Purkinje cell (primary cell): Measurements from ENCODE around the gene ACAD11. TPM values are rescaled to one million over a fixed set of nuclear protein-coding genes. Genes with fewer than 3 reads are reported as not detected.

Experiments used
- polyA plus RNA-seq: library from polyadenylated mRNA; unstranded; fragments of >200 nt; fragmentation: Nextera tagmentation; gene quantifications from 2 replicates; pipeline ENCODE4 v1.2.1, GENCODE V29; 2014

The ACAD11 gene, protein sequence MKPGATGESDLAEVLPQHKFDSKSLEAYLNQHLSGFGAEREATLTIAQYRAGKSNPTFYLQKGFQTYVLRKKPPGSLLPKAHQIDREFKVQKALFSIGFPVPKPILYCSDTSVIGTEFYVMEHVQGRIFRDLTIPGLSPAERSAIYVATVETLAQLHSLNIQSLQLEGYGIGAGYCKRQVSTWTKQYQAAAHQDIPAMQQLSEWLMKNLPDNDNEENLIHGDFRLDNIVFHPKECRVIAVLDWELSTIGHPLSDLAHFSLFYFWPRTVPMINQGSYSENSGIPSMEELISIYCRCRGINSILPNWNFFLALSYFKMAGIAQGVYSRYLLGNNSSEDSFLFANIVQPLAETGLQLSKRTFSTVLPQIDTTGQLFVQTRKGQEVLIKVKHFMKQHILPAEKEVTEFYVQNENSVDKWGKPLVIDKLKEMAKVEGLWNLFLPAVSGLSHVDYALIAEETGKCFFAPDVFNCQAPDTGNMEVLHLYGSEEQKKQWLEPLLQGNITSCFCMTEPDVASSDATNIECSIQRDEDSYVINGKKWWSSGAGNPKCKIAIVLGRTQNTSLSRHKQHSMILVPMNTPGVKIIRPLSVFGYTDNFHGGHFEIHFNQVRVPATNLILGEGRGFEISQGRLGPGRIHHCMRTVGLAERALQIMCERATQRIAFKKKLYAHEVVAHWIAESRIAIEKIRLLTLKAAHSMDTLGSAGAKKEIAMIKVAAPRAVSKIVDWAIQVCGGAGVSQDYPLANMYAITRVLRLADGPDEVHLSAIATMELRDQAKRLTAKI
- 2.2 and 4.2 TPM in 2 replicates for polyA plus RNA-seq

DNA sequence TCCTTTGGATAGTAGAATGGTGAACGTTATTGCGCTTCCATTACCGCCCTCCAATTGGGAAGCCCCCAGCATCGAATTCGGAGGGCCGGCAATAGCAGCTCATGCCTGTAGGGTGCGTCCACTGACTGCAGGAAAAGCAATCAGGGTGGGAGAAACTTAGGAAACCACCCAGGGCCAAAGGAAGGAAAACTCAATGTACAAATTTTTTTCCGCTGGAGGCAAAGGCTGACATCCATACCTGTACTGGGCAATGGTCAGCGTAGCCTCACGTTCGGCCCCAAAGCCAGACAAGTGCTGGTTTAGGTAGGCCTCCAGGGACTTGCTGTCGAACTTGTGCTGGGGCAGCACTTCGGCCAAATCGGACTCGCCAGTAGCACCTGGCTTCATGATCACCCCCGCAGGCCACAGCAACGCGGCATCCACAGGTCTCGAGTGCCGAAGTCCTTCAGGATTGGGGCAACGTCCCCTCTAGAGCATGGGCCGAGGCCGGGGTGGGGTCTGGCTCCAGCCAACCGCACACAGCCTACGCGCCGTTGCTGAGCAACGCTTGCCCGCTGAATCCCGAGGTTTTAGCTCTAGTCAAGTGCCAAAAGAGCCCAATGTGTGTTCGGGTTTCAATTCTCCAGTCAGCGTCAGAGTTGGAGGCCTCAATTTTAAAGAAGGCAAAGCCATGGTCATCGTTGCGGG lies at the start of gene ACAD11:
TSS of gene ACAD11 (minus strand) at position 445 of the 687 bp plus-strand sequence. CDS start at position 387, 58 bp downstream.

DNA sequence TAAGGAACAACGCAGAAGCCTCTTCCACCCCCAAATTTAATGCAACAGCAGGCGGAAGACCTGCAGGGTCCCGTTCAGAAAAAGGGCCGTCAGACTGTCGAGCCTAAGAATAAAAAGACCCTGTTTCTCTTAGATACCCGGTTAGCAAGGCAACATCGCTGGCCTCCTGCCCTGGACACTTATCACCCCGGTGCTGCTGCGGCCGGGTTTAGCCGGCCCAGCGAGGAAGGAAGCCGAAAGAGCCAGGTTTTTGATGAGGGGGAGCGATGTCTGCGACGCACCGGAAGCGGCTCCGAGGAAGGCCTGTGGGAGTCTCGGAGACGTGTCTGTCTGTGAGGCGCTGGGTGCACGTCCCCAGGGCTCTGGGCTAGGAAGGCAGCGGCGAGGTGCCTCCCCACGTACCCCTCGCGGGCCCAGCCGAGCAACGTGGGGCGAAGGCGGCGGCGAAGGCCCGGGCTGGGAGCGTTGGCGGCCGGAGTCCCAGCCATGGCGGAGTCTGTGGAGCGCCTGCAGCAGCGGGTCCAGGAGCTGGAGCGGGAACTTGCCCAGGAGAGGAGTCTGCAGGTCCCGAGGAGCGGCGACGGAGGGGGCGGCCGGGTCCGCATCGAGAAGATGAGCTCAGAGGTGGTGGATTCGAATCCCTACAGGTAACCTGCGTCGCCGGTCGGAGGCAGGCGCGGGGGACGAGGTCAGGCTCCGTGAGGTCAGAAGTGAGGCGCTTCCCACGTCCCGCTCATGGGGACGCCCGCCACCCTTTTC lies 622 bp upstream of the ACAD11 start, which contains the start of gene UBA5:
TSS of gene UBA5 (plus strand) at position 278 of the 759 bp plus-strand sequence. CDS start at position 487, 209 bp downstream.

GRCh38 chr3:132596816-132597433 lies 62.7 kb downstream of the ACAD11 start, which contains the start of gene ACKR4:
Gene ACKR4 (plus strand): TSS chr3:132597270. CDS start chr3:132600398, 3,128 bp downstream.

Other genes starting within 250 kb of the ACAD11 start
- 6.5 and 17.2 TPM in 2 replicates for gene DNAJC13, start 242.3 kb downstream of the ACAD11 start, polyA plus RNA-seq
- gene ACKR4, start 62.5 kb downstream of the ACAD11 start, polyA plus RNA-seq: not detected in 2 replicates
- gene UBA5, start 520 bp upstream of the ACAD11 start, polyA plus RNA-seq: 13.7 and 24.8 TPM in 2 replicates
- 8.2 and 9.6 TPM in 2 replicates for gene NPHP3, start 62.6 kb upstream of the ACAD11 start, polyA plus RNA-seq